Measurements from ENCODE around the gene SYNM.

- no peak for TF ChIP-seq EZH2 (IDR thresholded peaks at IDR 0.05; ENCODE audit: insufficient read depth, poor library complexity, severe bottlenecking)
- no peak for TF ChIP-seq EZH2phosphoT487 (IDR thresholded peaks at IDR 0.05; ENCODE audit: insufficient read depth, low read depth)
Measured at GRCh38 chr15:99134317-99134821, 29.5 kb downstream of the SYNM start.

Data from GM23248 (cell line).